ENCODE data around the gene CIROP.

GRCh38 chr14:23101986-23102625 lies 2.7 kb downstream of the CIROP start:
- TF ChIP-seq, protein P1, sequence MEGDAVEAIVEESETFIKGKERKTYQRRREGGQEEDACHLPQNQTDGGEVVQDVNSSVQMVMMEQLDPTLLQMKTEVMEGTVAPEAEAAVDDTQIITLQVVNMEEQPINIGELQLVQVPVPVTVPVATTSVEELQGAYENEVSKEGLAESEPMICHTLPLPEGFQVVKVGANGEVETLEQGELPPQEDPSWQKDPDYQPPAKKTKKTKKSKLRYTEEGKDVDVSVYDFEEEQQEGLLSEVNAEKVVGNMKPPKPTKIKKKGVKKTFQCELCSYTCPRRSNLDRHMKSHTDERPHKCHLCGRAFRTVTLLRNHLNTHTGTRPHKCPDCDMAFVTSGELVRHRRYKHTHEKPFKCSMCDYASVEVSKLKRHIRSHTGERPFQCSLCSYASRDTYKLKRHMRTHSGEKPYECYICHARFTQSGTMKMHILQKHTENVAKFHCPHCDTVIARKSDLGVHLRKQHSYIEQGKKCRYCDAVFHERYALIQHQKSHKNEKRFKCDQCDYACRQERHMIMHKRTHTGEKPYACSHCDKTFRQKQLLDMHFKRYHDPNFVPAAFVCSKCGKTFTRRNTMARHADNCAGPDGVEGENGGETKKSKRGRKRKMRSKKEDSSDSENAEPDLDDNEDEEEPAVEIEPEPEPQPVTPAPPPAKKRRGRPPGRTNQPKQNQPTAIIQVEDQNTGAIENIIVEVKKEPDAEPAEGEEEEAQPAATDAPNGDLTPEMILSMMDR (conservative IDR thresholded peaks at IDR 0.05 in 1 of 2, IDR thresholded peaks at IDR 0.05 in 1 of 2; ENCODE audit: low read depth in 1 of 2, low read length in 2 of 2) = no peak
- TF ChIP-seq EZH2 (IDR thresholded peaks at IDR 0.05; ENCODE audit: low read length, missing control alignments) = no peak

Measured in fibroblast of lung (primary cell).